ENCODE results near the gene POM121.
"Not testable (repeated sequence)": the region's sequence is repeated elsewhere in the genome, so short reads cannot be mapped to it uniquely, and the experiment has no call there.

- not testable (repeated sequence) for TF ChIP-seq BHLHE40 (IDR thresholded peaks at IDR 0.05; ENCODE audit: borderline replicate concordance); ELF4 (IDR thresholded peaks at IDR 0.05)
Observed at GRCh38 chr7:72997447-72997846, 72.6 kb downstream of the POM121 start.
